NCI-H526 treated with DMSO at 0.1 percent for 48 hours (cell line): ENCODE data around the gene MISFA.
A peak's percentile ranks its signal among the peaks of the same experiment; 100 is the strongest.
"Not testable (repeated sequence)": the region's sequence is repeated elsewhere in the genome, so short reads cannot be mapped to it uniquely, and the experiment has no call there.

Source experiments
- DNase-seq: peaks from one replicate; lab custom pipeline; 2025; lab: John Stamatoyannopoulos, UW

The MISFA gene

GRCh38 chr11:18617688-18618341 is 18.2 kb downstream of the MISFA start:
- DNase-seq = no peak

- no peak for DNase-seq
Measured at GRCh38 chr11:18618342-18619025, 18.9 kb downstream of the MISFA start.

- DNase-seq = no peak
Measured at GRCh38 chr11:18623707-18624106, 24.1 kb downstream of the MISFA start.

GRCh38 chr11:18624161-18624560 is 24.6 kb downstream of the MISFA start:
- no peak for DNase-seq

GRCh38 chr11:18632841-18633240 is 33.3 kb downstream of the MISFA start:
- DNase-seq = no peak

- peak; percentile 12 for DNase-seq
Measured at GRCh38 chr11:18633256-18634139, 33.9 kb downstream of the MISFA start.

- peak; percentile 97 for DNase-seq
Measured at GRCh38 chr11:18634140-18635032, 34.8 kb downstream of the MISFA start, which contains the start of gene SPTY2D1. SPTY2D1 (minus strand) TSS chr11:18634342; CDS start chr11:18634257, 85 bp downstream.

GRCh38 chr11:18641677-18642076 is 42.1 kb downstream of the MISFA start:
- DNase-seq = no peak

- not testable (repeated sequence) for DNase-seq
Measured at GRCh38 chr11:18643034-18643433, 43.4 kb downstream of the MISFA start.

GRCh38 chr11:18650353-18650752 is 50.8 kb downstream of the MISFA start:
- no peak for DNase-seq

GRCh38 chr11:18650859-18651557 is 51.4 kb downstream of the MISFA start:
- DNase-seq = peak; percentile 11
